VCaP (cell line): ENCODE results near the gene ARMH3.
A peak's percentile ranks its signal among the peaks of the same experiment; 100 is the strongest.

Experiments
- H3K27ac ChIP-seq: fragments of 450-650 bp; 2 replicates; pipeline ENCODE4 v1.5.1; 2017
- TF ChIP-seq, protein P1 (sequence below): fragments of 450-650 bp; conservative IDR thresholded peaks from 2 replicates; pipeline ENCODE4 v1.5.1; 2017; ENCODE audit warnings: mild to moderate bottlenecking, moderate library complexity

The ARMH3 gene

DNA sequence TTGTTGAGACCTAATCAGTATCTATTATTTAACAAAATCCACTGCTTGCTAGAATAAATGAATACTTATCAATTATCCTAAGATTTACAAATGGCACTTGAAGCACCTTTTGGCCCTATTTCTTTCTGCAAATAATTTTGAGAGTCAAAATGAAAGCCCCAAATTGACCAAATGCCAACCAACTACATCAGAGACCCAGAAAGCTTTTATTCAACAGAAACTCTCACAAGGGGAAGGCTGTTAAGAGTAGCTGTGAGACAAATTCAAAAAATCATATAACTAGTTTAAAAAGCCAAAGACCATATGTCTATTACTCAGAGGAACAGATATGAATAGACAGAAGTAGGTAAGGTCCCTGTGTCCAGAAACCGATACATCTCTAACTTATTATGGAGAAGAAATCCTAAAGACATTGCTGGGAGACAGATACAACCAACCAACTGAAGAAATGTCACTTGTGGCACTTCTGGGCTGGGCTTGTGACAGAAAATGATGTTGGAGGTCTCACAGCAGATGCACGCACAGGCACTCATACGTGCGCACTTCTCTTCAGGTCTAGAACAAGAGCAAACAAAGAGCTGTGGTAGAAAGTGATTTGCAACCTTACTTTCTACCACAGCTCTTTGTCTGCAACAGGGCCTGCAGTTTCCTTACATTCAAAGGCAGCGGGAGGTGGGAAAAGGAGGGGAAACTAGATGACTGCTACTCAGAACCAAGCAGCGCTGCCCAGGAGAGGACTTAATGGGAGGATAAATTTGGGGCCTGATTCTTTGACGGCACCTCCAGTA, 153.7 kb downstream of the ARMH3 start:
- TF ChIP-seq, protein P1, sequence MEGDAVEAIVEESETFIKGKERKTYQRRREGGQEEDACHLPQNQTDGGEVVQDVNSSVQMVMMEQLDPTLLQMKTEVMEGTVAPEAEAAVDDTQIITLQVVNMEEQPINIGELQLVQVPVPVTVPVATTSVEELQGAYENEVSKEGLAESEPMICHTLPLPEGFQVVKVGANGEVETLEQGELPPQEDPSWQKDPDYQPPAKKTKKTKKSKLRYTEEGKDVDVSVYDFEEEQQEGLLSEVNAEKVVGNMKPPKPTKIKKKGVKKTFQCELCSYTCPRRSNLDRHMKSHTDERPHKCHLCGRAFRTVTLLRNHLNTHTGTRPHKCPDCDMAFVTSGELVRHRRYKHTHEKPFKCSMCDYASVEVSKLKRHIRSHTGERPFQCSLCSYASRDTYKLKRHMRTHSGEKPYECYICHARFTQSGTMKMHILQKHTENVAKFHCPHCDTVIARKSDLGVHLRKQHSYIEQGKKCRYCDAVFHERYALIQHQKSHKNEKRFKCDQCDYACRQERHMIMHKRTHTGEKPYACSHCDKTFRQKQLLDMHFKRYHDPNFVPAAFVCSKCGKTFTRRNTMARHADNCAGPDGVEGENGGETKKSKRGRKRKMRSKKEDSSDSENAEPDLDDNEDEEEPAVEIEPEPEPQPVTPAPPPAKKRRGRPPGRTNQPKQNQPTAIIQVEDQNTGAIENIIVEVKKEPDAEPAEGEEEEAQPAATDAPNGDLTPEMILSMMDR = no peak
- no peak overlapping the region for H3K27ac ChIP-seq

DNA sequence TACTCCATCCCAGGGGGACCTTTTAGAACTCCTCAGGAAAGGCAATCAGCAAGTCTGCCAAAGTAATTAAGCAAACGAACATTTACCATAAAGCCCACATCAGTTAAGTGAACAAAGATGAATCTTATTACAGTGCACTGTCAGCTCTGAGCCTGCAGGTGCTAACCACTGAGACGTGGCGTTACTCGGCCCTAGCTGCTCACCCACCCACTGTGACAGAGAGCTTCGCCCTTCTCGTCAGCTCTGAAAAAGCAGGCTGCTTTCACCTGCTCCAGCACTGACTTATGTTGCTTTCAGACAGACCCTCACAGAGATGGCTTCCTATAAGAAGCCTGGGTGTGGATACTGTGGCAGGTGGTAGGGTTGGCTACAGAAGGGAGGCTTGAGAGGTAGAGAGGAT, 154.6 kb downstream of the ARMH3 start:
- TF ChIP-seq, protein P1 = no peak
- H3K27ac ChIP-seq = no peak overlapping the region

DNA sequence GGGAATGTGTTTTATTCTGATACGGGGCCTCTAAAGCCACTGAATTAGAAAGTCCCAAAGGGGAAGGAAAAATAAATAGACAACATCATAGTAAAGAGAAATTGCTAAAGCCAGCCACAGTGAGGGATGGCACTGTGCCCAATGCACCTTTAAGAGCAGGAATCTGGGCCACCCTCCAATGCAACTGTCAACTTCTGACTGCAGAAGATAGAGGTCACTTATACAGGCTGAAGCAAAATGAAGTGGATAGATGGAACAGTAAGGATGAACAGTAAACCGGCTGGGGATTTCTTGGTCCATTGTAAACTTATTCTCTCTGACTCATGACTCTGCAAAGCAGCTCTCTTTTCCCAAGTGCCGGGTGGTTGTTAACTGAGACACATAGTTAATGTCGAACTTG, 158.3 kb downstream of the ARMH3 start:
- peak overlapping the region; percentile 25 for H3K27ac ChIP-seq

GRCh38 chr10:101896225-101896877, 159.6 kb downstream of the ARMH3 start:
- no peak overlapping the region for H3K27ac ChIP-seq
- TF ChIP-seq, protein P1 = no peak

More for the DNA sequence above, 158.3 kb downstream of the ARMH3 start:
- TF ChIP-seq, protein P1 = no peak

- TF ChIP-seq, protein P1 = no peak
- H3K27ac ChIP-seq = no peak overlapping the region
These were observed 160.2 kb downstream of the ARMH3 start for GRCh38 chr10:101895781-101896180.

DNA sequence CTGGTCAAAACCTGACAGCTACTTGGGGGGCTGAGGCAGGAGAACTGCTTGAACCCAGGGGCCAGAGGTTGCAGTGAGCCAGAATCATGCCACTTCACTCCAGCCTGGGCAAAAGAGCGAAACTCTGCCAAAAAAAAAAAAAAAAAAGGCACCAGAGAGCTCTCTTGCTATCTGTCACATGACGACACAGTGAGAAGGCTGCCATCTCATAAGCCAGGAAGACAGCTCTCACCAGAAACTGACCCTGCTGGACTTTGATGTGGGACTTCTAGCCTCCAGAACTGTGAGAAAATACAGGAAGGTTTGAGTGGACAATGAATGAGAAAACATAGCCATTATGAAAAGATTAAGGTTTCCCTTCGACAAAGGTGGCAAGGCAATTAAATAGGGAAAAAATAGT, 161.2 kb downstream of the ARMH3 start:
- no peak overlapping the region; the same call in 1 of the 2 replicates for H3K27ac ChIP-seq
- TF ChIP-seq, protein P1 = no peak

DNA sequence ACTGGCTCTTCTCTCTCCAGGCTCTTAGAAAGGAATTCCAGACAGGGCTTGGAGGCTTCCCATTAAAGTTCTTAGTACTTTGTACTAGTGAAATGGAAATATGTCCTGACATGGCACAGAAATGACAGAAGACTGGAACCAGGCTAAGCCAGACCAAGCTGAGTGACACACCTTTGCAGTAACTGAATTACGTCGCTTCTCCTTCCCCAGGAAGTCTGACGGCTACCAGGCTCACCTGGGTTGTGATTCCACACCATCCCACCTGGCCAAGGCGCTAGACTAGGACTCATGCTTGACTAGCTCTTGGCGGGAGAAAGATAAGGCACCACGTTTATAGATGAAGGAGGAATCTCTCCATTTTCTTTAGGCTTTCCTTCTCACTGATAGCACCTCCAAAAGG, 161.7 kb downstream of the ARMH3 start:
- TF ChIP-seq, protein P1 = no peak
- peak overlapping the region; percentile 20; the same call in 1 of the 2 replicates for H3K27ac ChIP-seq
